ES-I3 (cell line): ENCODE data around the gene NBPF1.
"Not testable (repeated sequence)": the region's sequence is repeated elsewhere in the genome, so short reads cannot be mapped to it uniquely, and the experiment has no call there.

ENCODE experiments used
- H3K36me3 ChIP-seq: 2 replicates; pipeline ENCODE4 v1.6.1; 2013; ENCODE audit warnings: mild to moderate bottlenecking, low read length, control low read depth, moderate library complexity; ENCODE audit not compliant: insufficient read depth
- H3K4me1 ChIP-seq: 2 replicates; pipeline ENCODE4 v1.6.1; 2013; ENCODE audit warnings: mild to moderate bottlenecking, control low read depth, low read length; ENCODE audit not compliant: insufficient read depth
- H3K9ac ChIP-seq: 2 replicates; pipeline ENCODE4 v1.6.1; 2013; ENCODE audit warnings: low read depth, mild to moderate bottlenecking, low read length, moderate library complexity
- H3K9me3 ChIP-seq: 2 replicates; pipeline ENCODE4 v1.6.1; 2013; ENCODE audit warnings: mild to moderate bottlenecking, low read length, moderate library complexity; ENCODE audit not compliant: control insufficient read depth, insufficient read depth

NBPF1 gene

GRCh38 chr1:16607853-16608815 lies 5.2 kb downstream of the NBPF1 start:
- H3K36me3 ChIP-seq, H3K4me1 ChIP-seq, H3K9ac ChIP-seq, H3K9me3 ChIP-seq: not testable (repeated sequence)

- Histone ChIP-seq H3K4me1 (no peaks in the 10 kb centered on the region), H3K9ac (no peak overlapping the region), H3K9me3 (no peaks in the 10 kb centered on the region), H3K36me3 (peaks cover 6% of the 10 kb centered on the region; the same call in 1 of the 2 replicates)
Observed at GRCh38 chr1:16607433-16607851, 5.9 kb downstream of the NBPF1 start.

- not testable (repeated sequence) for H3K36me3 ChIP-seq, H3K9me3 ChIP-seq, H3K9ac ChIP-seq, H3K4me1 ChIP-seq
Observed at GRCh38 chr1:16606666-16607432, 6.5 kb downstream of the NBPF1 start.

- Histone ChIP-seq H3K9ac (no peak overlapping the region), H3K4me1 (no peaks in the 10 kb centered on the region), H3K9me3 (no peaks in the 10 kb centered on the region), H3K36me3 (peaks cover 6% of the 10 kb centered on the region; the same call in 1 of the 2 replicates)
Observed at GRCh38 chr1:16605532-16606505, 7.5 kb downstream of the NBPF1 start.

GRCh38 chr1:16605213-16605525 lies 8.2 kb downstream of the NBPF1 start:
- no peaks in the 10 kb centered on the region for H3K9me3 ChIP-seq
- peaks cover 6% of the 10 kb centered on the region; the same call in 1 of the 2 replicates for H3K36me3 ChIP-seq
- H3K4me1 ChIP-seq: no peaks in the 10 kb centered on the region
- H3K9ac ChIP-seq: no peak overlapping the region

GRCh38 chr1:16604514-16605212 lies 8.7 kb downstream of the NBPF1 start:
- not testable (repeated sequence) for H3K4me1 ChIP-seq, H3K36me3 ChIP-seq, H3K9me3 ChIP-seq, H3K9ac ChIP-seq

GRCh38 chr1:16603623-16604022 lies 9.7 kb downstream of the NBPF1 start:
- not testable (repeated sequence) for H3K4me1 ChIP-seq, H3K36me3 ChIP-seq, H3K9ac ChIP-seq

GRCh38 chr1:16602336-16603011 lies 10.9 kb downstream of the NBPF1 start:
- H3K4me1 ChIP-seq, H3K36me3 ChIP-seq, H3K9ac ChIP-seq, H3K9me3 ChIP-seq: not testable (repeated sequence)

More at GRCh38 chr1:16603623-16604022, 9.7 kb downstream of the NBPF1 start:
- not testable (repeated sequence) for H3K9me3 ChIP-seq

- not testable (repeated sequence) for H3K4me1 ChIP-seq, H3K36me3 ChIP-seq, H3K9ac ChIP-seq
Observed at GRCh38 chr1:16600855-16601786, 12.2 kb downstream of the NBPF1 start.

GRCh38 chr1:16599326-16599725 lies 14.0 kb downstream of the NBPF1 start:
- H3K9ac ChIP-seq, H3K4me1 ChIP-seq, H3K9me3 ChIP-seq, H3K36me3 ChIP-seq: not testable (repeated sequence)

More at GRCh38 chr1:16600855-16601786, 12.2 kb downstream of the NBPF1 start:
- not testable (repeated sequence) for H3K9me3 ChIP-seq

GRCh38 chr1:16595216-16595615 lies 18.1 kb downstream of the NBPF1 start:
- H3K4me1 ChIP-seq, H3K36me3 ChIP-seq, H3K9me3 ChIP-seq, H3K9ac ChIP-seq: not testable (repeated sequence)

- H3K9me3 ChIP-seq, H3K36me3 ChIP-seq, H3K9ac ChIP-seq, H3K4me1 ChIP-seq: not testable (repeated sequence)
Observed at GRCh38 chr1:16591845-16592244, 21.5 kb downstream of the NBPF1 start.
